SK-N-SH treated with all-trans-retinoic acid at 6 μM for 48 hours (cell line): ENCODE data around the gene ELOVL6.

ENCODE experiments used
- ARNTL ChIP-seq: fragments of 450-650 bp; formaldehyde crosslinking; IDR thresholded peaks from 2 replicates; pipeline ENCODE4 v1.5.0; 2020; ENCODE audit warnings: low read depth, mild to moderate bottlenecking, moderate library complexity, borderline replicate concordance
- ESRRG ChIP-seq: fragments of 250-450 bp; sonication (Bioruptor Pico); IDR thresholded peaks from 2 replicates; pipeline ENCODE4 v1.6.1; 2021; ENCODE audit warnings: mild to moderate bottlenecking
- OSR1 ChIP-seq: fragments of 250-450 bp; sonication (Bioruptor Pico); IDR thresholded peaks from 2 replicates; pipeline ENCODE4 v1.8.0; 2022; ENCODE audit warnings: moderate library complexity, mild to moderate bottlenecking, inconsistent platforms
- TCF4 ChIP-seq: fragments of 250-450 bp; sonication (Bioruptor Pico); IDR thresholded peaks from 2 replicates; pipeline ENCODE4 v1.8.0; 2021; ENCODE audit warnings: mild to moderate bottlenecking, moderate library complexity, borderline replicate concordance

GRCh38 chr4:110198049-110198434 lies 373 bp downstream of the ELOVL6 start:
- TF ChIP-seq OSR1 (no peak), TCF4 (CRISPR knock-in tag) (no peak), ESRRG (CRISPR knock-in tag) (no peak), ARNTL (no peak)
